ENCODE results near the gene SLC36A4.
"Not testable (repeated sequence)": the region's sequence is repeated elsewhere in the genome, so short reads cannot be mapped to it uniquely, and the experiment has no call there.

SLC36A4 gene

DNA sequence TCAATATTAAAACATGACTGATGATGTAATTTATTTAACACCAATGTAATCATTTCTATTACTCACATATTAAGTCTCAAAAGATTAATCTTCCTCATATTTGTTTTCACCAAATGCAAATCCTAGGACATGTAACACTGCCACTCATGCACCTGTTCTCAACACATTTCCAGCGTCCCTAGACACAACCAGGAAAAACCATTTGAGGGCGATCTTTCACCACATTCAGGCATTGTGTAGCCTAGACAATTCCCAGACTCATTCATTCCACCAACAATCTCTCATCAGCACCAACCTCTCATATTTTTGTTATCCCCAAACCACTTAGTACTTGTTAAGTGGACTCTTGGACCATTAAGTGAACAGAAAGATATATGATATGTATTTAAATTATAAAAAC, 66.1 kb downstream of the SLC36A4 start:
- no peak for ATAC-seq (replicated peaks)
- Mint-ChIP-seq H3K4me3 (no peak overlapping the region), H3K9me3 (peaks cover 0 to 2% of the 10 kb centered on the region in 2 donors), H3K27ac (no peak overlapping the region), H3K27me3 (peaks cover 9 to 10% of the 10 kb centered on the region in 2 donors), H3K36me3 (ENCODE audit: insufficient read depth) (no peaks in the 10 kb centered on the region), H3K4me1 (ENCODE audit: low read depth in 2 of 2) (no peaks in the 10 kb centered on the region)
- no peak for DNase-seq

DNA sequence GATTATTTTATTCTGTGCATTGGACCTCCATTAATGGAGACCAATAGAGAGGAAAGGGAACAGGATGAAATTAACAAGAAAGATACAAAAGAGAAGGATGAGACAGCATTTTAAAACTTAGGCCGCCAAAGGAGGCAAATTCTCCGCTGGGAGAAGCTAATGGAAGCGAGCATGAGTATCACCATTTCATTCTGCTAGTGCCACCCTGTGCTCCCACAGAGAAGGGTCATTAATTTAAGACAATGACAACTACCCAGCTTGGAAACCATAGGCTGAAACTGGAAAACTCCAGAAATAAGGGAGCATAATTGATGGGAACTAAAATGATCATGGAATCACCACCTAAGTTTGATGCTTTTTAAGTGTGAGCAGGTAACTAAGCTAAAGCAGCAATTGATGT, 69.2 kb downstream of the SLC36A4 start:
- peaks cover 0 to 9% of the 10 kb centered on the region in 2 donors for H3K9me3 Mint-ChIP-seq
- no peak overlapping the region for H3K4me3 Mint-ChIP-seq
- H3K27me3 Mint-ChIP-seq, result peaks cover 17 to 18% of the 10 kb centered on the region in 2 donors
- no peaks in the 10 kb centered on the region for H3K4me1 Mint-ChIP-seq (ENCODE audit: low read depth in 2 of 2)
- DNase-seq, result no peak
- no peaks in the 10 kb centered on the region for H3K36me3 Mint-ChIP-seq (ENCODE audit: insufficient read depth)
- no peak overlapping the region for H3K27ac Mint-ChIP-seq
- ATAC-seq (replicated peaks), result no peak

DNA sequence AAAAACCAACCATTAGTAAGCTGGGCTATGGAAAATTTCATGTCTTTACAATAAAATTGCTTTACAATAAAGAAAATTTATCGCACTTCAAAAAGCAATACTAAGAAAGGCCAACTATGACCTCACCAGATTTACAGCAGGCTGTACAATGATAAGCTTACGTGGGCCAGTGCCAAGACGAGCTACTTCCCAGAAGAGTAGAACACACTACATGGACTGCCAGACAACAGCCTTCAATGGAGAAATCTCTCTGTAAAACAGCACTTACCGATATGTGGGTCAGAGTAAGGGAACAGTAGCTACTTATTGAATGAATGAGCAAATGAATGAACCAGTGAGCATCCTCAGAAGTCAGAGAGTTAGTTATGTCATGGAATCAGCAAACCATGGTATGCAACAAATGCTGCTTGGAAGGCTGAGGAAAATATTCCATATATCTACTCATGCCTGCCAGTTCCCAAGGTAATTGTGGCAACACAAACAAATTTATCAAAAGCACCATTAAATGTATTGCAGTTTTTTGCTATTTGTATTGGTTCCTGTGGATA, 74.4 kb downstream of the SLC36A4 start:
- Mint-ChIP-seq H3K36me3 (ENCODE audit: insufficient read depth) (no peaks in the 10 kb centered on the region), H3K4me1 (ENCODE audit: low read depth in 2 of 2) (no peaks in the 10 kb centered on the region), H3K27ac (no peak overlapping the region), H3K9me3 (peaks cover 0 to 9% of the 10 kb centered on the region in 2 donors), H3K27me3 (peaks cover 17 to 38% of the 10 kb centered on the region in 2 donors), H3K4me3 (no peak overlapping the region)
- no peak for DNase-seq
- ATAC-seq (replicated peaks), result no peak

DNA sequence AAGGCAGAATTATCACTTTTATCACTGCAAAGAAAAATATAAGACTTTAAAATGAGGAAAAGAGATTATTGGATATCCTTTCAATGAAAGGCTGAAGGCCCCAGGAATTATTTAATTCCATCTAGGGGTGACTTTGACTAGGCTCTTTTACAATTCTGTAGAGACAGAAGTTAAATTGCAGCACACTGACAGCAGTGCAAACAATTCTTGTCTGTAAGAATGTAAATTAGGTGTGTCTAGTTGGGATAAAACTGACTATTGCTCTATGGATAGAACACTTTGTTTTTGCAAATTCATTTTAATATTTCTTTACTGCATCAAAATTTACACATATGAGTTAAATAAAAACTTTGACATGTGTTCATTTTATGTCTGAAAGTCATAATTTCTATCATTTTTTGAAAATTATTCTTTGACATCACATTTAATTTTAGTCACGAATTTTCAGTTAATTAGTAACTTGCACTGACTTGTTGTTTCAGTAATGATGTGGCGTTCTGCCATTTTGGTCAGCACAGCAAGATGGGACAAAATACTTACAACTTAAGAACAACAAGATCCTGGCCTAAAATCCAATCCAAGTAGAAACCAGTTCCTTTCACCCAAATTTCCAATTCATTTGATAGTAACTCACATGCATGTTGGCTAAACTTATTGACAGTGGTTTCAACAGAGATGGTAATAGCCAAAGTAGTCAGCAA, 75.1 kb downstream of the SLC36A4 start:
- peaks cover 0 to 9% of the 10 kb centered on the region in 2 donors for H3K9me3 Mint-ChIP-seq
- no peaks in the 10 kb centered on the region for H3K4me1 Mint-ChIP-seq (ENCODE audit: low read depth in 2 of 2)
- H3K27me3 Mint-ChIP-seq, result peaks cover 16 to 39% of the 10 kb centered on the region in 2 donors
- H3K27ac Mint-ChIP-seq, result no peak overlapping the region
- no peak overlapping the region for H3K4me3 Mint-ChIP-seq
- ATAC-seq (replicated peaks), result no peak
- no peak for DNase-seq
- H3K36me3 Mint-ChIP-seq (ENCODE audit: insufficient read depth), result no peaks in the 10 kb centered on the region

DNA sequence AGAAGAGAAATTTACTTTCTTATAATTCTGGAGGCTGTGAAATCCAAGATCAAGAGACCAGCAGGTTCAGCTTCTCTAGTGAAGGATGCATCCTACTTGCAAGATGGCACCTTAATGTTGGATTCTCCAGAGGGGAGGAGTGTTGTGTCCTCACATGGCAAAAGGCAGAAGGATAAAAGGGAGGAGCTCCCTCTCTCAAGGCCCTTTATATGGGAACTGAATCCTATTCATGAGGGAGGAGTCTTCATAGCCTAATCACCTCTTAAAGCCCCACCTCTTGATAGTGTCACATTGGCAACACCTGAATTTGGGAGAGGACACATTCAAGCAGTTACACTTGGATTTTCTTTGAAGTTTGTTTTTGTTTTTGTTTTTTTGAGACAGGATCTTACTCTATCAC, 79.5 kb downstream of the SLC36A4 start:
- Mint-ChIP-seq H3K4me3 (no peak overlapping the region), H3K4me1 (ENCODE audit: low read depth in 2 of 2) (no peaks in the 10 kb centered on the region), H3K9me3 (no peaks in the 10 kb centered on the region), H3K27me3 (peaks cover 7 to 34% of the 10 kb centered on the region in 2 donors), H3K36me3 (ENCODE audit: insufficient read depth) (no peaks in the 10 kb centered on the region), H3K27ac (no peak overlapping the region)
- ATAC-seq (replicated peaks), result no peak
- no peak for DNase-seq

DNA sequence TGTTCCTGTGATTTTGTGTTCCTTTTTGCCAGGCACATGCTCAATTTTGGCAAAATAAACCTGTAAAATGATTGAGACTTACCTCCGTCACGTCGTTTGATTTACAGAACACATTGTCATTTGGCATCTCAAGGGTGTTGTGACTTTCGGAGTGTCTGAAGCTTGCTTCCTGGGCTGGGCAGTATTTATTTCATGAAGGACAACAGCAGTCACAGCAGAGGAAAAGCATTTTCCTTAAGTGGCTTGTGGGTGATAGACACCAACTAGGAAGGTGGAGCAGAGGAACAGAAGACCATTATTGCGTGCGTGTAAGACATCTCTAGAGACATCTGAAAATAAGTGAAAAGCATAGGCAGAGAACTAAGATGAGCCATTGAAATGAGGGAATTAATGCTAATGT, 80.2 kb downstream of the SLC36A4 start:
- no peak overlapping the region for H3K4me3 Mint-ChIP-seq
- no peak for ATAC-seq (replicated peaks)
- H3K9me3 Mint-ChIP-seq, result peaks cover 0 to 1% of the 10 kb centered on the region in 2 donors
- no peak for DNase-seq
- no peaks in the 10 kb centered on the region for H3K36me3 Mint-ChIP-seq (ENCODE audit: insufficient read depth)
- H3K27me3 Mint-ChIP-seq, result peaks cover 9 to 37% of the 10 kb centered on the region in 2 donors
- H3K27ac Mint-ChIP-seq, result no peak overlapping the region
- H3K4me1 Mint-ChIP-seq (ENCODE audit: low read depth in 2 of 2), result no peaks in the 10 kb centered on the region

DNA sequence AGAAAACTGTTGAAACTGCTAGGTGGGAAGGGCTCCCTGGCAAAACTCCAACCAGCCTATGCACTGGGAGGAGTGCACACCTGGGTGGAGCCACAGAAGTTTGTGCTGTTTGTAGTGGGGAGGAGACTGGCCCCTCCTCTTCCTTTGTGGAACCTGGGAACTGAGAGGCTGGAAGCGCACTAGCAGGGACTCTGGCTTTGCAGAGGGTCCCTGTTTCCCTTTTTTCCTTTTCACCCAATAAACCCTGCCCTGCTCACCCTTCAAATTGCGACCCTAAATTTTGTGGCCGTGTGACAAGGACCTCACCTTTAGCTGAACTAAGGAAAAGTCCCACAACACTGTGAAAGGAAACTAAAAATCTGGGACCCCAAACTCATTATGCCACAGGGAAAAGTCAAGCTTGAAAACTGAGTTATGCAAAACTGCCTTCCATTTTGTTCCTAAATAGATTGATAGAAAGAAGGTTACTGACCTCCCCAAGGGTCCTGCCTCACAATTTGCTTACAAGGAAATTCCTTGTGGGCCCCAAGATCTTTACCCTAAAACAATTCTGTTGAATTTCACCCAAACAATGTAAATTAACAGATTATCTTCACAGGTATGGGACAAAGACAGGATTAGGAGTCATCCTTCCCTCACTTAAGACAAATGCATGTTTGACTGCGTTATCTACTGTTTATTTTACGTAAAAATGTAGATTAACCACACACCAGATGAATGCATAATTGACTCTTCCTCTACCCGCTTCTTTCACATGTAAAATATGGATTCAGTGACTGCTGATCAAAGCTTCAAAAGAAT, 81.0 kb downstream of the SLC36A4 start:
- Mint-ChIP-seq H3K27me3 (peaks cover 14 to 44% of the 10 kb centered on the region in 2 donors), H3K4me3 (no peak overlapping the region), H3K4me1 (ENCODE audit: low read depth in 2 of 2) (no peaks in the 10 kb centered on the region), H3K27ac (no peak overlapping the region), H3K9me3 (peaks cover 0 to 7% of the 10 kb centered on the region in 2 donors), H3K36me3 (ENCODE audit: insufficient read depth) (no peaks in the 10 kb centered on the region)
- ATAC-seq (replicated peaks) (no peak), DNase-seq (no peak)

DNA sequence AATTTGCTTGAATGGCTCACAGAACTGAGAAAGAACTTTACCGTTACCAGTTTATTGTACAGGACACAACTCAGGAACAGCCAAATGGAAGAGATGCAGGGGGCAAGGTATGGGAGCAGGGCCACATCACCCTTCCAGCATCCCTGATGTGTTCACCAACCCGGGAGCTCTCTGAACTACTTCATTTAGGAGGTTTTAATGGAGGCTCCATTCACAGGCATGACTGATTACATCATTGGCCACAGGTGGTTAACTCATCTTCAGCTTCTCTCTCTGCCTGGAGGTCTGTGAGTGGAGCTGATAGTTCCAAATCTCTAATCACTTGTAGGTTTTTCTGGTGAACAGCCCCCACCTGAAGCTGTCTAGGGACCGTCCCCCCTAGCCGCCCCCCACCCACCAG, 83.5 kb downstream of the SLC36A4 start:
- no peaks in the 10 kb centered on the region for H3K36me3 Mint-ChIP-seq (ENCODE audit: insufficient read depth)
- no peak for ATAC-seq (replicated peaks)

DNA sequence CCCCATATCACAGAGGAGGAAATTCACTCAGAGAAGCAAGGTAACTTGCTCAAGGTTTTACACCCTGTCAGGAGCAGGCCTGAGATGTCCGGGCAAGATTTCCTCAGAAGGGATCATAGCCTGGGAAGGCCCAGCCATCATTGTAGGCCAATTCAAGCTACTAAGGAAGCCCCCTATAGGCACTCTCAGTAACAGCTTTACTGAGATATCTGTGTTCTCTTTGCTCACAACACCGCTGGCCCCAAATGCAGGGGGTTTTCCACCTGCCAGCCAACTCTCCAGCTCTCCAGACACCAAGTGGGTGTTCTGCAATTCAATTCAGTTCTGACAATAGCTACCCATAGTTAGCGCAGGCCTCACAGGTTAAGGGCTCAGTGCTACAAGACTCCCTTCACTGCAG, 84.0 kb downstream of the SLC36A4 start:
- ATAC-seq (replicated peaks), result no peak
- H3K9me3 Mint-ChIP-seq, result peaks cover 0 to 7% of the 10 kb centered on the region in 2 donors
- H3K27ac Mint-ChIP-seq, result no peak overlapping the region
- no peaks in the 10 kb centered on the region for H3K4me1 Mint-ChIP-seq (ENCODE audit: low read depth in 2 of 2)
- H3K27me3 Mint-ChIP-seq, result peaks cover 14 to 27% of the 10 kb centered on the region in 2 donors
- no peaks in the 10 kb centered on the region for H3K36me3 Mint-ChIP-seq (ENCODE audit: insufficient read depth)
- no peak overlapping the region for H3K4me3 Mint-ChIP-seq
- DNase-seq, result no peak

More for the DNA sequence above, 83.5 kb downstream of the SLC36A4 start:
- Mint-ChIP-seq H3K4me1 (ENCODE audit: low read depth in 2 of 2) (no peaks in the 10 kb centered on the region), H3K4me3 (no peak overlapping the region), H3K27ac (no peak overlapping the region), H3K9me3 (peaks cover 0 to 7% of the 10 kb centered on the region in 2 donors), H3K27me3 (peaks cover 14 to 31% of the 10 kb centered on the region in 2 donors)
- DNase-seq, result no peak

DNA sequence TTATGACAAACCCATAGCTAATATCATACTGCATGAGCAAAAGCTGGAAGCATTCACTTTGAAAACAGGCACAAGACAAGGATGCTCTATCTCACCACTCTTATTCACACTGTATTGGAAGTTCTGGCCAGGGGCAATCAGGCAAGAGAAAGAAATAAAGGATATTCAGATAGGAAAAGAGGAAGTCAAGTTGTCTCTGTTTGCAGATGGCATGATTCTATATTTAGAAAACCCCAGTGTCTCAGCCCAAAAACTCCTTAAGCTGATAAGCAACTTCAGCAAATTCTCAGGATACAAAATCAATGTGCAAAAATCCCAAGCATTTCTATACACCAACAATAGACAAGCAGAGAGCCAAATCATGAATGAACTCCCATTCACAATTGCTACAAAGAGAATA, 86.6 kb downstream of the SLC36A4 start:
- H3K27me3 Mint-ChIP-seq, result peaks cover 7 to 10% of the 10 kb centered on the region in 2 donors
- ATAC-seq (replicated peaks); H3K9me3 Mint-ChIP-seq; DNase-seq; H3K27ac Mint-ChIP-seq; H3K4me1 Mint-ChIP-seq (ENCODE audit: low read depth in 2 of 2); H3K4me3 Mint-ChIP-seq; H3K36me3 Mint-ChIP-seq (ENCODE audit: insufficient read depth): not testable (repeated sequence)

DNA sequence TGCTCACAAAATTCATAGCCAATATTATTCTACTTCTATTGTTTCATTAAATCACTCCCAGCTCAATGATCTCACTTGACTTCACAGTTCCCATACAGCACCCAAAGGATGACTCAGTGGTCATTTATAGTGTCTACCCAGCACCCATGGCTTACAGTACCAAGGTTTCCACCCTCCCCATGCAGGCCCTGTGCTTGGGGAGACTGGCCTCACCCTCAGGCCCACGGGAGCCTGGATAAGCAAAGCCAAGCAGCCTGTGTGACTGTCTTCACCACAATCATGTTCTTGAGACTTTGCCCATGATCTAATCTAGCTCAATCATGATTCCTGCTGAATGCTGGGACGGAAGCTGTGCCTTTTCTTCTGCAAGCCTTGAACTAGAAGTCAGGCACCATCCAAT, 97.6 kb downstream of the SLC36A4 start:
- peaks cover 0 to 4% of the 10 kb centered on the region in 2 donors for H3K9me3 Mint-ChIP-seq
- H3K4me1 Mint-ChIP-seq (ENCODE audit: low read depth in 2 of 2), result no peaks in the 10 kb centered on the region
- no peak overlapping the region for H3K27ac Mint-ChIP-seq
- no peak for ATAC-seq (replicated peaks)
- H3K4me3 Mint-ChIP-seq, result no peak overlapping the region
- peaks cover 0 to 5% of the 10 kb centered on the region in 2 donors for H3K27me3 Mint-ChIP-seq
- no peaks in the 10 kb centered on the region for H3K36me3 Mint-ChIP-seq (ENCODE audit: insufficient read depth)
- no peak for DNase-seq

DNA sequence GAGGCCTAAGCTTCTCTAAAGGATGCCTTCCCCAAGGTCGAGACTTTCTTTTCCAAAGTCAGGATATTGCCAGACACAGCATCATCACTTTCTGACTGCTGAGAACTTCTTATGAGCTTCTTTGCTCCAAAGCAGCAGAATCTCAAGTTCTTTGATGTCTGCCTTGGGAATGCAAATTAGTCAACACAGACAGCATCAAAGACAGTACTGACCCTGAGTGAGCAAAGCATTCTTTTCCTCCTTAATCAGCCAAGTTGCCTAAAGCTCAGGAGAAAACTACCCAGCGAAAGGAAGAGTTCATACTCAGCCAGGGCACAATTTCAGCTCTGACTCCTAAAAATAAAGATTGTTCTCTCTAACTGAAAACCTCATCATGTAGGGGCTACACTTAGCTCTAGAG, 98.0 kb downstream of the SLC36A4 start:
- no peak overlapping the region for H3K27ac Mint-ChIP-seq
- H3K9me3 Mint-ChIP-seq, result peaks cover 0 to 4% of the 10 kb centered on the region in 2 donors
- no peaks in the 10 kb centered on the region for H3K4me1 Mint-ChIP-seq (ENCODE audit: low read depth in 2 of 2)
- H3K4me3 Mint-ChIP-seq, result no peak overlapping the region
- peaks cover 0 to 5% of the 10 kb centered on the region in 2 donors for H3K27me3 Mint-ChIP-seq
- ATAC-seq (replicated peaks) (no peak), DNase-seq (no peak)
- no peaks in the 10 kb centered on the region for H3K36me3 Mint-ChIP-seq (ENCODE audit: insufficient read depth)
